ENCODE data around the gene MMP24OS.

- TF ChIP-seq EZH2 (IDR thresholded peaks at IDR 0.05; ENCODE audit: borderline replicate concordance, insufficient read depth, low read depth, low read length, poor library complexity, severe bottlenecking) (no peak), CTCF (IDR thresholded peaks at IDR 0.05) (no peak)
Observed at GRCh38 chr20:35299780-35300179, 21.9 kb upstream of the MMP24OS start.

All from B cell (primary cell).